ENCODE results near the gene DIO1.

Gene DIO1

DNA sequence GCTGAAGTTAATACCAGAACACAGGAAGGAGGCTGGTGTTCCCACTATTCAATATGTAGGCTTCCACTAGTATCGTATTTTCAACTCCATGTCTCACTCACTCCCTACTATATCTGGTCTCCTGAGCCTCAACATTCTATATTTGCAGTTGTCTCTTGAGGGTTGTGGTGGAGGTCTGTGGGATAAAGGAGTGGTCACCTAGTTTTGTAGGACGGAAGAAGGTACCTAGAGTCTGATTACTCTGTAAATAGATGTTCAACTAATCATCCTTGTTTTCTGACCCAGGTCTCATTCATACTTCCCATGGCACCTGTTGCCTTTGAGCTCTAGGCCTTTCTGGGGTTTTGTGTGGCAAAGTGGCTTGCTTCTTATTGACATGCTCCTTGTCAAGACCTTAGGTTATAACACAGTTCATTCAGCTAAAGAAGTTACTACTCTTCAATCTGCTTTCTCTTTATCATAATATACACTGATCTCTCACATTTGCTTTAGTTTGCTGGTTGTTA, 33.4 kb downstream of the DIO1 start:
- Histone ChIP-seq H3K9ac (ENCODE audit: low read length) (no peak overlapping the region), H3K9me3 (ENCODE audit: low read length) (no peaks in the 10 kb centered on the region), H3K36me3 (ENCODE audit: insufficient read depth, low read length) (peaks cover 9% of the 10 kb centered on the region), H3K4me1 (ENCODE audit: insufficient read depth, low read length) (no peaks in the 10 kb centered on the region), H3K4me3 (ENCODE audit: low read depth in 1 of 2, low read length in 2 of 2) (no peak overlapping the region), H3K27ac (ENCODE audit: low read depth, low read length) (no peak overlapping the region), H3K27me3 (ENCODE audit: control insufficient read depth in 1 of 2, insufficient read depth in 2 of 2, low read length in 2 of 2) (no peaks in the 10 kb centered on the region)

DNA sequence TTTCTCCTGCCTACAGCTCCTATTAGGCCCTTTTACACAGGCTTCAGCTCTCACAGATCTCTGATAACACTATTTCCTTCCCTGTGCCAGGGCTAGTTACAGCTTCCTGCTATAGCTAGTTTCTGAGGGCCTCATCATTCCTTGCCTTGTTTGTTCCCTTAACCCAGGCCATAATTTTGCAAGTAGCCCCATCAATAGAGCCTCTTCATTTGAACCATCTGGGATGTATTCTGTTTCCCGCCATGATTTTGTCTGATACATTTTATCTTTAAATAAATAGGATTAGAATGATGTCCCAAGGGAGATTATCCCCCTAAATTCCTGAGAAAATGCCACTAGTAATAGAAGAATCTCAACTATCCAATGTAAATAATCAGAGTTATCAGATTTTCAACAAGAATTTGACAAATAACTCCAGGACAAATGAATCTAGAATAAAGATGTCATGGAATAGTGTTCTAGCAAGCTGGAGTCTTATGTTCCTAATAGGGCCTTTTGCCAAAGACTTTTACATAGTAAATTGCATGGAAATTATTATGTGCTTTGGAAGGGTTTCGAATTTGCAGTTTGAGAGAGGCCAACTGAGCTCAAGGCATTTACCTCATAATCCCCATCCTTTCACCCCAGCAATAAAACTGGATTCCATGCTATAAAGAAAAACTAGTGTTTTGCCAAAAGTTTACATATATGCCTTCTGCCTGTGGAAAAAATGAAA, 35.4 kb downstream of the DIO1 start:
- no peak overlapping the region for H3K27ac ChIP-seq (ENCODE audit: low read depth, low read length)
- H3K36me3 ChIP-seq (ENCODE audit: insufficient read depth, low read length), result peaks cover 9% of the 10 kb centered on the region
- no peaks in the 10 kb centered on the region for H3K9me3 ChIP-seq (ENCODE audit: low read length)
- H3K4me3 ChIP-seq (ENCODE audit: low read depth in 1 of 2, low read length in 2 of 2), result no peak overlapping the region
- no peaks in the 10 kb centered on the region for H3K4me1 ChIP-seq (ENCODE audit: insufficient read depth, low read length)
- H3K9ac ChIP-seq (ENCODE audit: low read length), result no peak overlapping the region
- no peaks in the 10 kb centered on the region for H3K27me3 ChIP-seq (ENCODE audit: control insufficient read depth in 1 of 2, insufficient read depth in 2 of 2, low read length in 2 of 2)

DNA sequence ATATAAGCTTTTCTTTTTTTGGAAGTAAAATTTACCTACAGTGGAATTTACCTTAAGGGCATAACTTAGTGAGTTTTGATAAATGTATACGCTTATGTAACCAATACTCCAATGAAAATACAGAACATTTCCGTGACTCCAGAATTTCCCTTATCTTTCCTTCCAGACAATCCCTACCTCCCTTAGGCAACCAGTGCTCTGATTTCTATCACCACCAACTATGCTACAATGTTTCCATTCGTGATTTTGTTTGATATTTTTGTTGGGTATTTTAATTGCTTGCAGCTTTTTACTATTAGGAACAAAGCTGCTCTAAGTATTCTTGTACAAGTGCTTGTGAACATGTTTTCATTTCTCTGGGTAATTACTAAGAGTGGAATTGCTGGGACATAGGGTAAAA, 36.9 kb downstream of the DIO1 start:
- Histone ChIP-seq H3K27ac (ENCODE audit: low read depth, low read length) (no peak overlapping the region), H3K27me3 (ENCODE audit: control insufficient read depth in 1 of 2, insufficient read depth in 2 of 2, low read length in 2 of 2) (no peaks in the 10 kb centered on the region), H3K36me3 (ENCODE audit: insufficient read depth, low read length) (peaks cover 9% of the 10 kb centered on the region), H3K9ac (ENCODE audit: low read length) (no peak overlapping the region), H3K9me3 (ENCODE audit: low read length) (no peaks in the 10 kb centered on the region), H3K4me3 (ENCODE audit: low read depth in 1 of 2, low read length in 2 of 2) (no peak overlapping the region), H3K4me1 (ENCODE audit: insufficient read depth, low read length) (no peaks in the 10 kb centered on the region)

DNA sequence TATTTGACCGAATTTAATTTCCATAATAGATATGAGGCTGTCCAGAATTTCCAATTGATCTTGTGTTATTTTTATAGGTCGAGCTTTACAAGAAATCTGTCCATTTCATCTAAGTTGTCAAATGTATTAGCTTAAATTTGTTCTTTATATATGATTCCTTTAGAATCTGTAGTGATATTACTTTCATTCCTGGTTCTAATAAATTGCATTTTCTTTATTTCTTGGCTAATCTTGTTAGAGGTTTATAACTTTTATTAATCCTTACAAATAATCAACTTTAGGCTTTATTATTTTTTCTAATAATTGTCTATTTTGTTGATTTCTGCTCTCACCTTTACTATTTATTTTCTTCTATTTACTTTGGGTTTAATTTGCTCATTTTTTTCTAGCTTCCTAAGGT, 37.5 kb downstream of the DIO1 start:
- Histone ChIP-seq H3K4me1 (ENCODE audit: insufficient read depth, low read length) (no peaks in the 10 kb centered on the region), H3K9me3 (ENCODE audit: low read length) (no peaks in the 10 kb centered on the region), H3K36me3 (ENCODE audit: insufficient read depth, low read length) (peaks cover 9% of the 10 kb centered on the region), H3K27me3 (ENCODE audit: control insufficient read depth in 1 of 2, insufficient read depth in 2 of 2, low read length in 2 of 2) (no peaks in the 10 kb centered on the region), H3K9ac (ENCODE audit: low read length) (no peak overlapping the region), H3K4me3 (ENCODE audit: low read depth in 1 of 2, low read length in 2 of 2) (no peak overlapping the region), H3K27ac (ENCODE audit: low read depth, low read length) (no peak overlapping the region)

DNA sequence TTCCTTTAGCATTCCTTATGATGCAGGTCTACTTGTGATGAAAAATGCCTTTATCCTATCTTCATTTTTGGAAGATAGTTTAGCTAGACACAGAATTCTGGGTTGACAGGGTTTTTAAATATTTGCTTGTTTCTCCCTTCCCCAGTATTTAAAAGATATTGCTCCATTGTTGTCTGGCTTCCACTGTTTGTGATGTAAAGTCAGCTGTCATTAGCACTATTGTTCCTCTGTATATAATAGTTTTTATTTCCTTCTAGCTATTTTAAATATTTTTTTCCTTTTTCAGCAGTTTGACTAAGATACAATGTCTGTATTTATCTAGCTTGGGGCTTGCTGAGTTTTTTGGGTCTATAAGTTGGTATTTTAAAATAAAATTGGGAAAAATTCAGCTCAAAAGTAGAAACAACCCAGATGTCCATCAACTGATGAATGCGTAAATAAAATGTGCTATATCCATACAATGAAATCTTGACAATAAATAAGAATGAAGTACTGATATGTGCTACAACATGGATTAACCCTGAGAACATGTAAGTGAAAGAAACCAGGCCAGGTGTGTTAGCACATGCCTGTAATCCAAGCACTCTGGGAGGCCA, 40.3 kb downstream of the DIO1 start:
- Histone ChIP-seq H3K9me3 (ENCODE audit: low read length) (no peaks in the 10 kb centered on the region), H3K4me1 (ENCODE audit: insufficient read depth, low read length) (no peaks in the 10 kb centered on the region), H3K9ac (ENCODE audit: low read length) (no peak overlapping the region), H3K27ac (ENCODE audit: low read depth, low read length) (no peak overlapping the region), H3K27me3 (ENCODE audit: control insufficient read depth in 1 of 2, insufficient read depth in 2 of 2, low read length in 2 of 2) (no peaks in the 10 kb centered on the region), H3K36me3 (ENCODE audit: insufficient read depth, low read length) (peaks cover 4% of the 10 kb centered on the region), H3K4me3 (ENCODE audit: low read depth in 1 of 2, low read length in 2 of 2) (no peak overlapping the region)

DNA sequence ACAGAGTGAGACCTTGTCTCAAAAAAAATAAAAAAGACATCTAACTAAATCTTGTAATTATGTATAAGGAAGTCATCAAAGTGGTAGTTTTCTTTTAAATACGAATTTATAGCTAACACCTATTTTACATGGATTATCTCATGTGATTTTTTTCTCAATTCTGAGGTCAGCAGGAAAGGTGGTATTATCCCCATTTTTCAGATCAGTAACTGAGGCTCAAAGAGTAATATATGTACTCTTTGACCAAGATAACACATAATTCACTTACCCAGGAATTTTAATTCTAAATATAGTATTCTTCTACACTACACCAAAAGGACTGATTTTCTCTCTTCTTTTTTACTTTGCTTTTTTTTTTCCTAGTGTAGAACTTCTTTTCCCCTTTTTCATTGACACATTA, 42.4 kb downstream of the DIO1 start:
- H3K27me3 ChIP-seq (ENCODE audit: control insufficient read depth in 1 of 2, insufficient read depth in 2 of 2, low read length in 2 of 2), result no peaks in the 10 kb centered on the region
- no peaks in the 10 kb centered on the region for H3K4me1 ChIP-seq (ENCODE audit: insufficient read depth, low read length)
- H3K27ac ChIP-seq (ENCODE audit: low read depth, low read length), result no peak overlapping the region
- no peak overlapping the region for H3K4me3 ChIP-seq (ENCODE audit: low read depth in 1 of 2, low read length in 2 of 2)
- H3K36me3 ChIP-seq (ENCODE audit: insufficient read depth, low read length), result no peaks in the 10 kb centered on the region
- H3K9me3 ChIP-seq (ENCODE audit: low read length), result no peaks in the 10 kb centered on the region
- no peak overlapping the region for H3K9ac ChIP-seq (ENCODE audit: low read length)

DNA sequence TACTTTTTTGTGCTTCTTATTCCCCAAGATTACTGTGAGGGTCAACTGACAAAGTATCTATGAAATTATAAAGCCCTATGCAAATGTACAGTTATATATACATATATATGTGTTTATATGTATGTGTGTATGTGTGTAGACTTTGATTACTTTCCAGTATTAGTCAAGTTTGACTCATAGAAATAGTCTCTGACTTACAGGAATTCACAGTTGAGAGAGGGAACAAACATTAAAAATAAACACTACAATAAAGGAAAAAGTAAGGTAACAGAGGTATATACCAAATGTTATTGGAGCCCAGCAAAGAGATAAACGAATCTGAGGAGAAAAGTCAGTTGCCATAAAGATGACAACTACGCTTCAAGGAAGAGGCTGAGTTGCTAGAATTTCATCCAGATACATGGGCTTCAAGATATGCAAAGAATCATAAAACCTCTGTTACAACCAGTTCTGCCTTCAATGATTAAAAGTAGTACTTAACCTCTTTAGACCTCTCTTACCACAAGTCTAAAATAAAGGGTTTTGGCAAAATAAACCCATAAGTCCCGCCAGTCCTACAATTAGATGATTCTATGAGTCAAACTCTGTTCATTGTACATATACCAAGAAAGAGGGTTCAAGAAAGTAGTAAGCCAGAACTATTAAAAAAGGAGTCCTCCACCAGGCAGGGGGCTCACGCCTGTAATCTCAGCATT, 44.3 kb downstream of the DIO1 start:
- H3K4me3 ChIP-seq (ENCODE audit: low read depth in 1 of 2, low read length in 2 of 2), result no peak overlapping the region
- H3K27me3 ChIP-seq (ENCODE audit: control insufficient read depth in 1 of 2, insufficient read depth in 2 of 2, low read length in 2 of 2), result no peaks in the 10 kb centered on the region
- no peaks in the 10 kb centered on the region for H3K36me3 ChIP-seq (ENCODE audit: insufficient read depth, low read length)
- H3K9ac ChIP-seq (ENCODE audit: low read length), result no peak overlapping the region
- H3K9me3 ChIP-seq (ENCODE audit: low read length), result no peaks in the 10 kb centered on the region
- no peaks in the 10 kb centered on the region for H3K4me1 ChIP-seq (ENCODE audit: insufficient read depth, low read length)
- no peak overlapping the region for H3K27ac ChIP-seq (ENCODE audit: low read depth, low read length)

DNA sequence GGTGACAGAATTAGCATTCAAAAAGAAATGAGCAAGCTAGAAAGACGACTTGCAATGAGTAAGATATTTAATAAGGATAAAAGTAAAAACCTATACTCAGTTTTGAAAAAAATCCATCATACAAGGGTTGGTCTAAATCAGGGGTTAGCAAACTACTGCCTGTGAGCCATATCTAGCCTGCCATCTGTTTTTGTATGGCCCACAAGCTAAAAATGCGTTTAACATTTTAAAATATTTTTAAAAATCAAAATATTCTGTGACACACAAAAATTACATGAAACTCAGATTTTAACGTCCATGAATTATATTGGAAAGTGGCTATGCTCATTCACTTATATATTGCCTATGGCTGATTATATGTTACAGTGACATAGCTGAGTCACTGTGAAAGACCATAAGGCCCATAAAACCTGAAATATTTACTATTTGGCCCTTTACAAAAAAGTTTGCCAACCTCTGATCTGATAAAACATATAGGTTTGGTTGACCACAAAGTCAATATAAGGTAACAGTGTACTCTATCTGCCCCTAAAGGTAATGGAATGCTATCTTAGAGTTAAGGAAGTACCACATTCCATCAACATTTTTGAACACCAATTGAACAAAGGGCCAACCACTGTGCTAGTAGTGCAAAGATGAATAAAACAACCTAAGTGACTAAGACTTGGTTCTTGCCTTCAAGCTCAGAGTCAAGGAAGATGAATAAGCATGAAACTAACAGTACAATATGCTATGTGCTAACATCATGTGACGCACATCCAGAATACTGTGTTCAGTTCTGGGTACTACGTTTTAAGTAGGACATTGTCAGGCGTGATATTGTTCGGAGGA, 48.4 kb downstream of the DIO1 start:
- no peak overlapping the region for H3K9ac ChIP-seq (ENCODE audit: low read length)
- no peaks in the 10 kb centered on the region for H3K36me3 ChIP-seq (ENCODE audit: insufficient read depth, low read length)
- H3K4me1 ChIP-seq (ENCODE audit: insufficient read depth, low read length), result peaks cover 17% of the 10 kb centered on the region
- no peak overlapping the region for H3K27ac ChIP-seq (ENCODE audit: low read depth, low read length)
- H3K27me3 ChIP-seq (ENCODE audit: control insufficient read depth in 1 of 2, insufficient read depth in 2 of 2, low read length in 2 of 2), result no peaks in the 10 kb centered on the region
- H3K4me3 ChIP-seq (ENCODE audit: low read depth in 1 of 2, low read length in 2 of 2), result no peak overlapping the region
- no peaks in the 10 kb centered on the region for H3K9me3 ChIP-seq (ENCODE audit: low read length)

DNA sequence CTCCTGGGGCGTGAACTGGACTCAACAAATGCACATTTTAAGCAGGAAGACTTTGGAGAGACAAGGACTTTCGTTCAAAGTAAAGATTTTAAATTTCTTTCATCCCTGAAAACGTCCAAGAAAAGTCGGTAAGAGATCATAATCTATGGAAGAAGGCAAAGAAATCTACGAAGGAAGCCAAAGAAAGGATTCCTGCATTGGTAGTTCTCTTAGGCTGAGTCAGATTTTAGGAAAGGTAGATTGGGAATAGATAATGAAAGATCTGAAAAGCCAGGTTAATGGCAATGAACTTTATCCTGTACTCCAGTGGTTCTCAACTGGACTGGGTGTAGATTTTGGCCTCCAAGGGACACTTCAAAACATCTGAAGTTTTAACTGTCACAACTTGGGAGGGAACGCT, 49.1 kb downstream of the DIO1 start:
- no peaks in the 10 kb centered on the region for H3K9me3 ChIP-seq (ENCODE audit: low read length)
- peaks cover 25% of the 10 kb centered on the region for H3K4me1 ChIP-seq (ENCODE audit: insufficient read depth, low read length)
- no peak overlapping the region for H3K27ac ChIP-seq (ENCODE audit: low read depth, low read length)
- no peaks in the 10 kb centered on the region for H3K27me3 ChIP-seq (ENCODE audit: control insufficient read depth in 1 of 2, insufficient read depth in 2 of 2, low read length in 2 of 2)
- H3K4me3 ChIP-seq (ENCODE audit: low read depth in 1 of 2, low read length in 2 of 2), result no peak overlapping the region
- no peaks in the 10 kb centered on the region for H3K36me3 ChIP-seq (ENCODE audit: insufficient read depth, low read length)
- no peak overlapping the region for H3K9ac ChIP-seq (ENCODE audit: low read length)

DNA sequence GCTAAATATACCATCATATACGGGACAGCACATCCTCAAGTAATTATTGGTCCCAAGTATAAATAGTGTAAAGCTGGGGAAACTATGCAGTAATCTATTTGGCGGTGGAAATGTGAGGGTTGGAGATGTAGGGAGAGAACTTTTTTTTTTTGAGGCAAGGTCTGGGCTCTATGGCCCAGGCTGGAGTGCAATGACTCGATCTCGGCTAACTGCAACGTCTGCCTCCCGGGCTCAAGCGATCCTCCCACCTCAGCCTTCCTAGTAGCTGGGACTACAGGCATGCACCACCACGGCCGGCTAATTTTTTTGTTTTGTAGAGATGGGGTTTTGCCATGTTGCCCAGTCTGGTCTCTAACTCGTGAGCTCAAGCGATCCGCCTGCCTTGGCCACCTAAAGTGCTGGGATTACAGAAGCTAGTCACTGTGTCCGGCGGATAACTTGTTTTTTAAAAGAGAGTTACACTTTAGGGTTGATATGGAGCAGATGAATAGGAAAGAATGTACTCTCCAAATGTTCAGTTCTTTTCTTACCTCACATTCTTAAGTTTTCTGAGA, 49.6 kb downstream of the DIO1 start:
- Histone ChIP-seq H3K9me3 (ENCODE audit: low read length) (no peaks in the 10 kb centered on the region), H3K27me3 (ENCODE audit: control insufficient read depth in 1 of 2, insufficient read depth in 2 of 2, low read length in 2 of 2) (no peaks in the 10 kb centered on the region), H3K9ac (ENCODE audit: low read length) (no peak overlapping the region), H3K4me1 (ENCODE audit: insufficient read depth, low read length) (peaks cover 25% of the 10 kb centered on the region), H3K36me3 (ENCODE audit: insufficient read depth, low read length) (no peaks in the 10 kb centered on the region), H3K27ac (ENCODE audit: low read depth, low read length) (no peak overlapping the region), H3K4me3 (ENCODE audit: low read depth in 1 of 2, low read length in 2 of 2) (no peak overlapping the region)
